ENCODE results near the gene EP400. TPM values are rescaled to one million over a fixed set of nuclear protein-coding genes. Genes with fewer than 3 reads are reported as not detected.

Gene EP400
- total and polyA plus RNA-seq, 9 of the 15 experiments (the other 6 are each of a cell fraction or from before 2014, with no cell fraction given) = 4.5 to 58.0 (median 7.0) TPM

DNA sequence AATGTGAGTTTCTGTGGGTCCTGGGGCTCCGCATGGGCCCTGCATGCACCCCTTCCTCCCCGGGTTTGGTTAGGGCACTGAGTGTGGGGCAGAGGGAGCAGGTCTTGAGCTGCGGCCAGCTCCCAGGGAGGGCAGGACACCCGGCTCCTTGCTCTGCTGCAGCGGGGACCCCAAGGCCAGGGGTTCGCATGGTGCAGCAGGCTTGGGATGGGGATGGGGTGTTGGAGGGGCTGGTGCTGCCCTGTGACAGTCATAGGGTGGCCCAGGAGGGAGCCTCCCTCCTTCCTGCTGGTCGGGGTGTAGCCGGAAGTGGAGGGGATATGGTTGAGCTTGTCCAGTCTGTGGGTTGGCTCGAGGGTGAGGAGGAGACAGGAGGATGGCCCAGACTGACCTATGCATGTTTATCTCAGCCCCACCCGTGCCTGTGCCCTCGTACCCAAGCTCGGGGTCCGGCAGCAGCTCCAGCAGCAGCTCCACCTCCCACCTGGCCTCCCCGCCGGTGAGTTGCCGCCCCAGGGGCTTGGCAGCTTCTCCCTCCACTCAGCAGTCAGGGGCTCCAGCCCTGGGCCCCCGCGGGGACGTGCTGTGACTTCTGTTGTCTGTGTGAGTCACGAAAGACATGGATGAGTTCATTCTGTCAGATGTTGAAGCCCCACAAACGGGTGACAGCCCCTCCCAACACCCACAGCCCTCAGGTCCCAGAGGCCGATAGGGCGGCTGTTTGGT, 39.3 kb upstream of the EP400 start:
- Histone ChIP-seq H3K4me2 (ENCODE audit: insufficient read depth, low read length) (no peak overlapping the region), H2AFZ (ENCODE audit: low read depth, low read length) (no peak overlapping the region), H3K9ac (ENCODE audit: insufficient read depth in 1 of 2, low read depth in 2 of 2, low read length in 2 of 2) (peak overlapping the region in 1 of 2 experiments; percentile 45; a peak in 1 of 4 replicates), H3K9me1 (ENCODE audit: control insufficient read depth, insufficient read depth, low read length) (no peaks in the 10 kb centered on the region), H3K27me3 (ENCODE audit: control insufficient read depth in 2 of 2, insufficient read depth in 2 of 2, low read length in 2 of 2) (no peaks in the 10 kb centered on the region), H3K9me3 (replicated peaks; ENCODE audit: control insufficient read depth, insufficient read depth, low read depth, low read length) (no peaks in the 10 kb centered on the region), H3K27ac (ENCODE audit: extremely low read depth, low read depth, low read length) (no peak overlapping the region), H3K4me1 (replicated peaks in 1 of 2; ENCODE audit: control insufficient read depth in 2 of 2, insufficient read depth in 2 of 2, low read length in 2 of 2) (peaks cover 0 to 21% of the 10 kb centered on the region in 2 experiments; a peak in 2 of 5 replicates), H3K79me2 (ENCODE audit: control insufficient read depth, insufficient read depth, low read length) (no peaks in the 10 kb centered on the region), H3K36me3 (ENCODE audit: control insufficient read depth, insufficient read depth, low read length) (peaks cover 21% of the 10 kb centered on the region; the same call in 2 of the 3 replicates), H3K4me3 (no peak overlapping the region), H4K20me1 (replicated peaks; ENCODE audit: control insufficient read depth, insufficient read depth, low read length) (0 out of 2 replicates have a peak, but pooled peaks cover 2% of the 10 kb centered on the region)
- no peak for DNase-seq (ENCODE audit: extremely low read depth in 1 of 4, low spot score in 3 of 4)
- ChIA-PET POLR2A (interaction anchor here (0.5 to 2.6 kb wide), 6 partner anchors 11 to 46 kb away, joined by 3 to 9 read pairs (median 4); no protein-coding TSS in a partner anchor), CTCF (ENCODE audit: low intra/inter-chr PET ratio) (no interaction called here)
- FAIRE-seq = no peak
- WGBS (ENCODE audit: insufficient coverage, low coverage, missing lambda C conversion rate) = 75% methylated on average over 21 of the region's 23 CpGs
- BruUV-seq (replicated peaks) = no TSS peak
- in situ Hi-C loops (cut with MboI) = no loop called here
- intact Hi-C loops (cut with micrococcal nuclease) = no loop called here
- ATAC-seq = no peak
- TF ChIP-seq FOSL1 (tag; conservative IDR thresholded peaks at IDR 0.05) (no peak), ZNF589 (CRISPR knock-in tag; IDR thresholded peaks at IDR 0.05; ENCODE audit: low read depth) (no peak), BRD4 (IDR thresholded peaks at IDR 0.05) (no peak), ZHX1 (conservative IDR thresholded peaks at IDR 0.05; ENCODE audit: low read length) (no peak), HDGF (IDR thresholded peaks at IDR 0.05) (no peak), TARDBP (IDR thresholded peaks at IDR 0.05) (no peak), RAD51 (IDR thresholded peaks at IDR 0.05; ENCODE audit: borderline replicate concordance, low read depth) (no peak), KLF13 (tag; IDR thresholded peaks at IDR 0.05; ENCODE audit: borderline replicate concordance, low read depth) (no peak), TCF3 (CRISPR knock-in tag; IDR thresholded peaks at IDR 0.05) (no peak), PRMT5 (CRISPR knock-in tag; IDR thresholded peaks at IDR 0.05) (no peak), NFXL1 (CRISPR knock-in tag; IDR thresholded peaks at IDR 0.05) (no peak), YBX1 (IDR thresholded peaks at IDR 0.05) (no peak), NFE2L1 (tag; IDR thresholded peaks at IDR 0.05; ENCODE audit: borderline replicate concordance, low read depth) (no peak), ZBED1 (IDR thresholded peaks at IDR 0.05) (no peak), OTX1 (CRISPR knock-in tag; IDR thresholded peaks at IDR 0.05) (no peak)
- TF ChIP-seq, protein P1, sequence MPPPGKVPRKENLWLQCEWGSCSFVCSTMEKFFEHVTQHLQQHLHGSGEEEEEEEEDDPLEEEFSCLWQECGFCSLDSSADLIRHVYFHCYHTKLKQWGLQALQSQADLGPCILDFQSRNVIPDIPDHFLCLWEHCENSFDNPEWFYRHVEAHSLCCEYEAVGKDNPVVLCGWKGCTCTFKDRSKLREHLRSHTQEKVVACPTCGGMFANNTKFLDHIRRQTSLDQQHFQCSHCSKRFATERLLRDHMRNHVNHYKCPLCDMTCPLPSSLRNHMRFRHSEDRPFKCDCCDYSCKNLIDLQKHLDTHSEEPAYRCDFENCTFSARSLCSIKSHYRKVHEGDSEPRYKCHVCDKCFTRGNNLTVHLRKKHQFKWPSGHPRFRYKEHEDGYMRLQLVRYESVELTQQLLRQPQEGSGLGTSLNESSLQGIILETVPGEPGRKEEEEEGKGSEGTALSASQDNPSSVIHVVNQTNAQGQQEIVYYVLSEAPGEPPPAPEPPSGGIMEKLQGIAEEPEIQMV (tag; conservative IDR thresholded peaks at IDR 0.05; ENCODE audit: low read depth) = no peak
- TF ChIP-seq, protein P2, sequence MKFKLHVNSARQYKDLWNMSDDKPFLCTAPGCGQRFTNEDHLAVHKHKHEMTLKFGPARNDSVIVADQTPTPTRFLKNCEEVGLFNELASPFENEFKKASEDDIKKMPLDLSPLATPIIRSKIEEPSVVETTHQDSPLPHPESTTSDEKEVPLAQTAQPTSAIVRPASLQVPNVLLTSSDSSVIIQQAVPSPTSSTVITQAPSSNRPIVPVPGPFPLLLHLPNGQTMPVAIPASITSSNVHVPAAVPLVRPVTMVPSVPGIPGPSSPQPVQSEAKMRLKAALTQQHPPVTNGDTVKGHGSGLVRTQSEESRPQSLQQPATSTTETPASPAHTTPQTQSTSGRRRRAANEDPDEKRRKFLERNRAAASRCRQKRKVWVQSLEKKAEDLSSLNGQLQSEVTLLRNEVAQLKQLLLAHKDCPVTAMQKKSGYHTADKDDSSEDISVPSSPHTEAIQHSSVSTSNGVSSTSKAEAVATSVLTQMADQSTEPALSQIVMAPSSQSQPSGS (CRISPR knock-in tag; IDR thresholded peaks at IDR 0.05) = no peak
- TF ChIP-seq, protein P3, sequence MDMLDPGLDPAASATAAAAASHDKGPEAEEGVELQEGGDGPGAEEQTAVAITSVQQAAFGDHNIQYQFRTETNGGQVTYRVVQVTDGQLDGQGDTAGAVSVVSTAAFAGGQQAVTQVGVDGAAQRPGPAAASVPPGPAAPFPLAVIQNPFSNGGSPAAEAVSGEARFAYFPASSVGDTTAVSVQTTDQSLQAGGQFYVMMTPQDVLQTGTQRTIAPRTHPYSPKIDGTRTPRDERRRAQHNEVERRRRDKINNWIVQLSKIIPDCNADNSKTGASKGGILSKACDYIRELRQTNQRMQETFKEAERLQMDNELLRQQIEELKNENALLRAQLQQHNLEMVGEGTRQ (CRISPR knock-in tag; IDR thresholded peaks at IDR 0.05) = no peak
